ENCODE measurements around the gene GNAI3. TPM values are rescaled to one million over a fixed set of nuclear protein-coding genes. Genes with fewer than 3 reads are reported as not detected.

GNAI3 gene
- polyA plus RNA-seq, 2 of the 4 experiments (the other 2 are of a cell fraction), result 5.3 to 8.7 TPM

DNA sequence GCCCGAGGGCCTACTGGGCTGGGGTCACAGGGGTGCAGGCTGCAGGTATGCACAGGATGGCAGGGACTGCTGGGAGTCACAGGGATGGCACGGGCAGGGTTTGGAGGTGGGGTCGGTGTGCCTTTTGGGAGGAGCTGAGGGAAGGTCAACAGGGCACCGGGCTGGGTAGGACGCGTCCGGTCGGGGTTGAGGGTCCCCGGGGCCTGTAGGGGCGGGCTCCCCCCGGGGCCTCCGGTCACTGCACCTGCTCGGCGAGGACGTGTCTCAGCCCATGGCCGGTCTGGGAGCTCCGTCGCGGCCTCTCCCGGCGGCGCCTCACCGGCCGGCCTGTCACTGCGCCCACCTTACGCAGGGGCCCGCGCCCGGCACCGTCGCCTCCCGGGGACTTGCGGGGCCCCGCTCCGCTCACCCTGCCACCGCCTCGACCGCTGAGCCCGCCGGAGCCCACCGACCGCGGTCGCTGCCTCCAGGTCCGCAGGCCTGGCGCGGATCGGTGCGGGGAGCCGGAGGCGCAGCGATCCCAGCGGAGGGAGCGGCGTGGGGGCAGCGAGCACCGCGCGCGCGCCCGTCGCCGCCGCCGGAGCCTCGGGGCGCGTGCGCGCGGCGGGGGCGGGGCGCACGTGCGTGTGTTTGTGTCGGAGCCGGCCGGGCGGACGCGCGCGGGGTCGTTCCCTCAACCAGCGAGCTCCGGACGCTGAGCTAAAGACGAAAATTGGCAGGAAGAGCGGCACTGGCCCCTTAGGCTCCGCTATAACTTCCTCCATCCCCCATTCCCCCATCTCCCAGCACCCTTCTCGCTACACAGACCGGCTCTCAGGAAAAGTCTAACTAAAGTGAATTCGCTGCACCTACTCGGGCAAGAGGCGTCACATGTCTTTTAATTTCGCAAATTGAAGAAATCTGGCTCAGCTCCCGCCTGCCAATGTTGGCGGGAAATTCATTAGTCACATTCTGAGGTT, 39.0 kb upstream of the GNAI3 start, which contains the start of gene AMIGO1:
AMIGO1 (minus strand) TSS at position 552 of the 959 bp plus-strand sequence. CDS start 815 bp downstream, outside the sequence.
- CTCF ChIA-PET, result interaction anchor here (0.6 to 16.9 kb wide), 5 partner anchors 10 to 58 kb away, joined by 3 to 232 read pairs (median 22); partner anchors contain the start of gene CYB561D1
- Histone ChIP-seq H3K4me1 (peaks cover 4% of the 10 kb centered on the region; the same call in 1 of the 3 replicates), H3K4me2 (peak within 1 kb of the TSS; percentile 99), H3K4me3 (peak within 1 kb of the TSS; percentile 63), H3K9me3 (no peaks in the 10 kb centered on the region), H3K27ac (peak within 1 kb of the TSS; percentile 68 to 93)
- WGBS (ENCODE audit: missing lambda C conversion rate), result 0% methylated on average over 14 of the region's 100 CpGs
- TF ChIP-seq E2F6 (IDR thresholded peaks at IDR 0.05; ENCODE audit: borderline replicate concordance, low read depth) (peak; percentile 50; the same call in 1 of the 2 replicates), BCL3 (IDR thresholded peaks at IDR 0.05) (no peak)
- TF ChIP-seq, protein P1, sequence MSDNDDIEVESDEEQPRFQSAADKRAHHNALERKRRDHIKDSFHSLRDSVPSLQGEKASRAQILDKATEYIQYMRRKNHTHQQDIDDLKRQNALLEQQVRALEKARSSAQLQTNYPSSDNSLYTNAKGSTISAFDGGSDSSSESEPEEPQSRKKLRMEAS (IDR thresholded peaks at IDR 0.05), result peak; percentile 74
- POLR2A ChIA-PET, result interaction anchor here (0.7 kb wide), 1 partner anchor 20 kb away, joined by 3 read pairs; no protein-coding TSS in a partner anchor
- ATAC-seq, result peak; percentile 67
- DNase-seq (ENCODE audit: low read depth in 1 of 2, low spot score in 1 of 2), result peak; percentile 9 to 35
- FAIRE-seq, result no peak

- Histone ChIP-seq H3K4me3 (no peak overlapping the region), H3K27ac (no peak overlapping the region), H3K4me2 (no peak overlapping the region), H3K9me3 (no peaks in the 10 kb centered on the region), H3K4me1 (peaks cover 4% of the 10 kb centered on the region; the same call in 1 of the 3 replicates)
- CTCF ChIA-PET, result interaction anchor here (1.1 to 16.9 kb wide), 4 partner anchors 17 to 22 kb away, joined by 3 to 232 read pairs (median 5); partner anchors contain the start of gene CYB561D1
- DNase-seq (ENCODE audit: low read depth in 1 of 2, low spot score in 1 of 2), result no peak
- no peak for FAIRE-seq
- ATAC-seq, result no peak
- POLR2A ChIA-PET, result no interaction called here
- TF ChIP-seq CBX8 (IDR thresholded peaks at IDR 0.05) (no peak), SMC3 (IDR thresholded peaks at IDR 0.05) (no peak), PHF8 (IDR thresholded peaks at IDR 0.05; ENCODE audit: borderline replicate concordance, low read depth) (no peak), RCOR1 (IDR thresholded peaks at IDR 0.05; ENCODE audit: low read depth, low read length) (no peak), CEBPB (IDR thresholded peaks at IDR 0.05) (no peak), FOXS1 (CRISPR knock-in tag; IDR thresholded peaks at IDR 0.05) (no peak), FOSL2 (IDR thresholded peaks at IDR 0.05) (no peak), FOSL2 (CRISPR knock-in tag; IDR thresholded peaks at IDR 0.05) (no peak), CBX2 (IDR thresholded peaks at IDR 0.05; ENCODE audit: borderline replicate concordance, low read depth) (no peak), RNF2 (IDR thresholded peaks at IDR 0.05; ENCODE audit: borderline replicate concordance, low read depth) (no peak)
- WGBS (ENCODE audit: missing lambda C conversion rate), result 51% methylated on average over 2 of the region's 2 CpGs
Observed at GRCh38 chr1:109513110-109513710, 35.2 kb upstream of the GNAI3 start.

DNA sequence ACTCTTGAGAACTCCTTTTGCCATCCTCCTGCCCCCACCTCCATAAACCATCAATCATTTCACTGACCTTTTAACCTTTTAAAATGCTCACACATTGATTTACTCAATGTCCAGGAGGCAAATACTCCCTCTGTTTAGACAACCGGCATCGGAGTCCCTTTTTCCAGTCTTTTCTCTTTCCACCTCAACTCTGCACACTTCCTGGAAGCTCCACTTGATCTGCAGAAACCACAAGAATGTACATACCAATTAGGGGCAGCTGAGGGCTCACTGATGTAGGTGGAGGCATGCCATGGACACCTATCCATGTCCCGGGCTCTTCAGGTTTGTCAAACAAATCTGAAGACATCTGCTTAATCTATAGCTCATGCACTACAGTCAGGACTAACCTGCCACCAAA, 33.6 kb upstream of the GNAI3 start:
- ChIA-PET CTCF (interaction anchor here (1.0 to 16.9 kb wide), 6 partner anchors 15 to 549 kb away, joined by 3 to 232 read pairs (median 4); partner anchors contain the start of gene CYB561D1), POLR2A (interaction anchor here (1.2 kb wide), 1 partner anchor 33 kb away, joined by 3 read pairs; the partner anchor contains the start of gene GNAI3)
- DNase-seq (ENCODE audit: low read depth in 1 of 2, low spot score in 1 of 2), result no peak
- peaks cover 4% of the 10 kb centered on the region; the same call in 1 of the 3 replicates for H3K4me1 ChIP-seq
- FAIRE-seq, result no peak
- H3K4me2 ChIP-seq, result no peak overlapping the region
- WGBS (ENCODE audit: missing lambda C conversion rate), result 65% methylated on average over 3 of the region's 3 CpGs
- H3K27ac ChIP-seq, result no peak overlapping the region
- no peak for ATAC-seq
- no peaks in the 10 kb centered on the region for H3K9me3 ChIP-seq
- H3K4me3 ChIP-seq, result no peak overlapping the region
- no peak for TF ChIP-seq MAFK (IDR thresholded peaks at IDR 0.05; ENCODE audit: partially characterized antibody)
- no peak for TF ChIP-seq TP53 (CRISPR knock-in tag; IDR thresholded peaks at IDR 0.05)
- TF ChIP-seq RFX5 (IDR thresholded peaks at IDR 0.05), result no peak
- no peak for TF ChIP-seq MYC (IDR thresholded peaks at IDR 0.05; ENCODE audit: borderline replicate concordance, low read length)
- TF ChIP-seq RAD21 (conservative IDR thresholded peaks at IDR 0.05 in 1 of 2, IDR thresholded peaks at IDR 0.05 in 1 of 2), result no peak
- TF ChIP-seq, protein P2, sequence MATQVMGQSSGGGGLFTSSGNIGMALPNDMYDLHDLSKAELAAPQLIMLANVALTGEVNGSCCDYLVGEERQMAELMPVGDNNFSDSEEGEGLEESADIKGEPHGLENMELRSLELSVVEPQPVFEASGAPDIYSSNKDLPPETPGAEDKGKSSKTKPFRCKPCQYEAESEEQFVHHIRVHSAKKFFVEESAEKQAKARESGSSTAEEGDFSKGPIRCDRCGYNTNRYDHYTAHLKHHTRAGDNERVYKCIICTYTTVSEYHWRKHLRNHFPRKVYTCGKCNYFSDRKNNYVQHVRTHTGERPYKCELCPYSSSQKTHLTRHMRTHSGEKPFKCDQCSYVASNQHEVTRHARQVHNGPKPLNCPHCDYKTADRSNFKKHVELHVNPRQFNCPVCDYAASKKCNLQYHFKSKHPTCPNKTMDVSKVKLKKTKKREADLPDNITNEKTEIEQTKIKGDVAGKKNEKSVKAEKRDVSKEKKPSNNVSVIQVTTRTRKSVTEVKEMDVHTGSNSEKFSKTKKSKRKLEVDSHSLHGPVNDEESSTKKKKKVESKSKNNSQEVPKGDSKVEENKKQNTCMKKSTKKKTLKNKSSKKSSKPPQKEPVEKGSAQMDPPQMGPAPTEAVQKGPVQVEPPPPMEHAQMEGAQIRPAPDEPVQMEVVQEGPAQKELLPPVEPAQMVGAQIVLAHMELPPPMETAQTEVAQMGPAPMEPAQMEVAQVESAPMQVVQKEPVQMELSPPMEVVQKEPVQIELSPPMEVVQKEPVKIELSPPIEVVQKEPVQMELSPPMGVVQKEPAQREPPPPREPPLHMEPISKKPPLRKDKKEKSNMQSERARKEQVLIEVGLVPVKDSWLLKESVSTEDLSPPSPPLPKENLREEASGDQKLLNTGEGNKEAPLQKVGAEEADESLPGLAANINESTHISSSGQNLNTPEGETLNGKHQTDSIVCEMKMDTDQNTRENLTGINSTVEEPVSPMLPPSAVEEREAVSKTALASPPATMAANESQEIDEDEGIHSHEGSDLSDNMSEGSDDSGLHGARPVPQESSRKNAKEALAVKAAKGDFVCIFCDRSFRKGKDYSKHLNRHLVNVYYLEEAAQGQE (IDR thresholded peaks at IDR 0.05), result no peak
- TF ChIP-seq ZC3H11A (IDR thresholded peaks at IDR 0.05), result no peak
- no peak for TF ChIP-seq CHD2 (IDR thresholded peaks at IDR 0.05; ENCODE audit: low read length, partially characterized antibody)
- TF ChIP-seq RCOR1 (IDR thresholded peaks at IDR 0.05; ENCODE audit: low read depth, low read length), result no peak
- TF ChIP-seq, protein P1 (IDR thresholded peaks at IDR 0.05), result no peak
- TF ChIP-seq FOSL2 (IDR thresholded peaks at IDR 0.05), result no peak
- TF ChIP-seq FOSL2 (CRISPR knock-in tag; IDR thresholded peaks at IDR 0.05), result no peak
- no peak for TF ChIP-seq BHLHE40 (IDR thresholded peaks at IDR 0.05; ENCODE audit: low read depth, low read length)
- no peak for TF ChIP-seq NR3C1 (IDR thresholded peaks at IDR 0.05)
- no peak for TF ChIP-seq EP300 (IDR thresholded peaks at IDR 0.05)
- TF ChIP-seq SREBF2 (IDR thresholded peaks at IDR 0.05), result no peak

Measured in A549 (cell line).